ENCODE data around the gene CES2.

GRCh38 chr16:66920924-66921680, 14.2 kb upstream of the CES2 start:
- TF ChIP-seq ZFP91 (CRISPR knock-in tag; IDR thresholded peaks at IDR 0.05) (no peak), RAD51 (IDR thresholded peaks at IDR 0.05; ENCODE audit: borderline replicate concordance, low read depth) (no peak), TCF15 (CRISPR knock-in tag; IDR thresholded peaks at IDR 0.05) (no peak), E2F1 (CRISPR knock-in tag; IDR thresholded peaks at IDR 0.05) (no peak), ZNF143 (CRISPR knock-in tag; IDR thresholded peaks at IDR 0.05) (no peak), XRCC3 (IDR thresholded peaks at IDR 0.05) (no peak), HBP1 (CRISPR knock-in tag; IDR thresholded peaks at IDR 0.05) (no peak), TAF1 (IDR thresholded peaks at IDR 0.05; ENCODE audit: control insufficient read depth, extremely low read depth, insufficient read depth, low read length, severe bottlenecking) (no peak), BRCA1 (IDR thresholded peaks at IDR 0.05) (no peak), BRCA1 (CRISPR knock-in tag; IDR thresholded peaks at IDR 0.05) (no peak), POU5F1 (IDR thresholded peaks at IDR 0.05; ENCODE audit: borderline replicate concordance, low read depth, low read length, partially characterized antibody) (no peak), CTCF (IDR thresholded peaks at IDR 0.05 in 2 of 3, conservative IDR thresholded peaks at IDR 0.05 in 1 of 3; ENCODE audit: insufficient read depth in 2 of 3, low read depth in 1 of 3, low read length in 3 of 3) (no peak), ZFX (CRISPR knock-in tag; IDR thresholded peaks at IDR 0.05) (no peak), POLR2AphosphoS5 (IDR thresholded peaks at IDR 0.05; ENCODE audit: control insufficient read depth, insufficient read depth, low read depth, low read length) (no peak), CBX8 (IDR thresholded peaks at IDR 0.05; ENCODE audit: borderline replicate concordance, extremely low read depth, low read depth, low read length, poor library complexity, severe bottlenecking) (no peak)
